Peyer's patch (tissue), 4 donors: Measurements from ENCODE around the gene PSORS1C2.

Experiments
- CTCF ChIP-seq, 6 experiments: fragments of 450-650 bp in 4 of 6; fragments of 200-600 bp in 2 of 6; sonication (generic) in 1 of 6; IDR thresholded peaks; one replicate each; pipeline ENCODE4 v1.5.1; 2017 to 2019; ENCODE audit warnings: antibody characterized with exemption in 6 of 6, mild to moderate bottlenecking in 3 of 6, moderate library complexity in 1 of 6
- POLR2A ChIP-seq, 2 donors: fragments of 450-650 bp; IDR thresholded peaks; one replicate each; pipeline ENCODE4 v1.5.1; 2017; ENCODE audit warnings: antibody characterized with exemption in 2 of 2, mild to moderate bottlenecking in 2 of 2, moderate library complexity in 2 of 2

GRCh38 chr6:31171931-31172905 is 33.4 kb upstream of the PSORS1C2 start:
- TF ChIP-seq CTCF (IDR thresholded peaks at IDR 0.05) = no peak
- TF ChIP-seq POLR2A (IDR thresholded peaks at IDR 0.05) = no peak
